Stomach (tissue), 4 donors: ENCODE results near the gene MANF.

Source experiments
- EP300 ChIP-seq: sonication (generic); formaldehyde crosslinking; IDR thresholded peaks from one replicate; pipeline ENCODE4 v1.6.1; 2017; ENCODE audit warnings: antibody characterized with exemption
- POLR2A ChIP-seq, 4 donors: fragments of 450-650 bp; IDR thresholded peaks; one replicate each; pipeline ENCODE4 v1.6.1; 2016; ENCODE audit warnings: antibody characterized with exemption in 4 of 4, control low read depth in 2 of 4, mild to moderate bottlenecking in 1 of 4, moderate library complexity in 1 of 4
- POLR2AphosphoS5 ChIP-seq, 3 donors: sonication (generic); formaldehyde crosslinking; IDR thresholded peaks; one replicate each; pipeline ENCODE4 v1.6.1; 2016; ENCODE audit warnings: antibody characterized with exemption in 3 of 3
- TF ChIP-seq, protein P1 (sequence below), 7 experiments: fragments of 450-650 bp in 4 of 7; fragments of 200-600 bp in 3 of 7; sonication (generic) in 3 of 7; IDR thresholded peaks; one replicate each; pipeline ENCODE4 v1.5.1; 2016 to 2019; ENCODE audit warnings: antibody characterized with exemption in 7 of 7, control low read depth in 2 of 7, mild to moderate bottlenecking in 1 of 7

- TF ChIP-seq POLR2AphosphoS5 (IDR thresholded peaks at IDR 0.05): no peak
- TF ChIP-seq, protein P1, sequence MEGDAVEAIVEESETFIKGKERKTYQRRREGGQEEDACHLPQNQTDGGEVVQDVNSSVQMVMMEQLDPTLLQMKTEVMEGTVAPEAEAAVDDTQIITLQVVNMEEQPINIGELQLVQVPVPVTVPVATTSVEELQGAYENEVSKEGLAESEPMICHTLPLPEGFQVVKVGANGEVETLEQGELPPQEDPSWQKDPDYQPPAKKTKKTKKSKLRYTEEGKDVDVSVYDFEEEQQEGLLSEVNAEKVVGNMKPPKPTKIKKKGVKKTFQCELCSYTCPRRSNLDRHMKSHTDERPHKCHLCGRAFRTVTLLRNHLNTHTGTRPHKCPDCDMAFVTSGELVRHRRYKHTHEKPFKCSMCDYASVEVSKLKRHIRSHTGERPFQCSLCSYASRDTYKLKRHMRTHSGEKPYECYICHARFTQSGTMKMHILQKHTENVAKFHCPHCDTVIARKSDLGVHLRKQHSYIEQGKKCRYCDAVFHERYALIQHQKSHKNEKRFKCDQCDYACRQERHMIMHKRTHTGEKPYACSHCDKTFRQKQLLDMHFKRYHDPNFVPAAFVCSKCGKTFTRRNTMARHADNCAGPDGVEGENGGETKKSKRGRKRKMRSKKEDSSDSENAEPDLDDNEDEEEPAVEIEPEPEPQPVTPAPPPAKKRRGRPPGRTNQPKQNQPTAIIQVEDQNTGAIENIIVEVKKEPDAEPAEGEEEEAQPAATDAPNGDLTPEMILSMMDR (IDR thresholded peaks at IDR 0.05): no peak
- no peak for TF ChIP-seq POLR2A (IDR thresholded peaks at IDR 0.05)
- TF ChIP-seq EP300: no peak
These were observed 10.6 kb downstream of the MANF start for GRCh38 chr3:51395493-51396213.
